ENCODE data around the gene MAST3.
"Not testable (repeated sequence)": the region's sequence is repeated elsewhere in the genome, so short reads cannot be mapped to it uniquely, and the experiment has no call there.

The MAST3 gene

GRCh38 chr19:18086590-18087138, 10.9 kb upstream of the MAST3 start, which contains the start of gene IL12RB1:
Gene IL12RB1, minus strand, starts transcription at chr19:18086934. Its CDS starts 111 bp downstream, at chr19:18086823.
- DNase-seq (ENCODE audit: low read depth in 2 of 2, low spot score in 1 of 2), result no peak

- peak; percentile 27 to 60 for DNase-seq (ENCODE audit: low read depth in 2 of 2, low spot score in 1 of 2)
Observed at GRCh38 chr19:18089096-18089541, 8.5 kb upstream of the MAST3 start.

- no peak for DNase-seq (ENCODE audit: low read depth in 2 of 2, low spot score in 1 of 2)
Observed at GRCh38 chr19:18089726-18090125, 7.9 kb upstream of the MAST3 start.

- no peak for DNase-seq (ENCODE audit: low read depth in 2 of 2, low spot score in 1 of 2)
Observed at GRCh38 chr19:18090545-18091216, 6.9 kb upstream of the MAST3 start.

GRCh38 chr19:18091217-18091608, 6.4 kb upstream of the MAST3 start:
- peak; percentile 66 to 82 for DNase-seq (ENCODE audit: low read depth in 2 of 2, low spot score in 1 of 2)

- no peak for DNase-seq (ENCODE audit: low read depth in 2 of 2, low spot score in 1 of 2)
Observed at GRCh38 chr19:18093439-18094161, 4.0 kb upstream of the MAST3 start.

GRCh38 chr19:18096258-18096657, 1.3 kb upstream of the MAST3 start:
- DNase-seq (ENCODE audit: low read depth in 2 of 2, low spot score in 1 of 2), result no peak

- no peak for DNase-seq (ENCODE audit: low read depth in 2 of 2, low spot score in 1 of 2)
Observed at GRCh38 chr19:18097993-18098890, 664 bp downstream of the MAST3 start.

GRCh38 chr19:18098891-18099622, 1.5 kb downstream of the MAST3 start:
- DNase-seq (ENCODE audit: low read depth in 2 of 2, low spot score in 1 of 2), result peak in 1 of 2 donors; percentile 41

GRCh38 chr19:18099623-18099995, 2.0 kb downstream of the MAST3 start:
- no peak for DNase-seq (ENCODE audit: low read depth in 2 of 2, low spot score in 1 of 2)

- no peak for DNase-seq (ENCODE audit: low read depth in 2 of 2, low spot score in 1 of 2)
Observed at GRCh38 chr19:18100710-18101109, 3.1 kb downstream of the MAST3 start.

- DNase-seq (ENCODE audit: low read depth in 2 of 2, low spot score in 1 of 2), result no peak
Observed at GRCh38 chr19:18101268-18101667, 3.7 kb downstream of the MAST3 start.

GRCh38 chr19:18102916-18103542, 5.5 kb downstream of the MAST3 start:
- no peak for DNase-seq (ENCODE audit: low read depth in 2 of 2, low spot score in 1 of 2)

- DNase-seq (ENCODE audit: low read depth in 2 of 2, low spot score in 1 of 2), result no peak
Observed at GRCh38 chr19:18104793-18105131, 7.2 kb downstream of the MAST3 start.

GRCh38 chr19:18105259-18105658, 7.7 kb downstream of the MAST3 start:
- DNase-seq (ENCODE audit: low read depth in 2 of 2, low spot score in 1 of 2), result not testable (repeated sequence)

- no peak for DNase-seq (ENCODE audit: low read depth in 2 of 2, low spot score in 1 of 2)
Observed at GRCh38 chr19:18107235-18107634, 9.7 kb downstream of the MAST3 start.

- DNase-seq (ENCODE audit: low read depth in 2 of 2, low spot score in 1 of 2), result no peak
Observed at GRCh38 chr19:18108897-18109296, 11.3 kb downstream of the MAST3 start.

- no peak for DNase-seq (ENCODE audit: low read depth in 2 of 2, low spot score in 1 of 2)
Observed at GRCh38 chr19:18109341-18109732, 11.8 kb downstream of the MAST3 start.

- no peak for DNase-seq (ENCODE audit: low read depth in 2 of 2, low spot score in 1 of 2)
Observed at GRCh38 chr19:18109733-18110608, 12.4 kb downstream of the MAST3 start.
